K562 (cell line): ENCODE data around the gene ABR. TPM values are rescaled to one million over a fixed set of nuclear protein-coding genes. Genes with fewer than 3 reads are reported as not detected.

Experiments used
- MGA ChIP-seq: fragments of 450-650 bp; IDR thresholded peaks from 2 replicates; pipeline ENCODE4 v1.6.1; 2016; ENCODE audit warnings: mild to moderate bottlenecking, moderate library complexity
- PRPF4 ChIP-seq: fragments of 200-400 bp; formaldehyde crosslinking; IDR thresholded peaks from one replicate; pipeline ENCODE4 v1.6.1; 2017; ENCODE audit warnings: low read length, low read depth, mild to moderate bottlenecking; ENCODE audit not compliant: insufficient read depth, poor library complexity, severe bottlenecking
- REST ChIP-seq, 2 experiments: fragments of 450-650 bp; formaldehyde crosslinking in 1 of 2; IDR thresholded peaks; 2 replicates each; pipeline versions ENCODE4 v1.4.0 to v1.6.1; 2014 to 2020; ENCODE audit warnings: mild to moderate bottlenecking in 2 of 2, borderline replicate concordance in 1 of 2, low read depth in 1 of 2
- SRSF1 ChIP-seq: fragments of 200-400 bp; formaldehyde crosslinking; IDR thresholded peaks from 2 replicates; pipeline ENCODE4 v1.6.1; 2017; ENCODE audit warnings: mild to moderate bottlenecking, low read depth, low read length, moderate library complexity
- polyA plus RNA-seq, 8 experiments: library from polyadenylated mRNA; depleted of rRNA in 4 of 8; stranded (reverse) in 5 of 8; unstranded in 3 of 8; fragments of >200 nt; fragmentation: Nextera tagmentation in 2 of 8; fragmentation: Illumina TruSeq in 1 of 8; extraction: Ambion mirVana in 2 of 8; extraction: Trizol in 1 of 8; gene quantifications; 2 replicates each; pipeline versions ENCODE4 v1.2.1 to v1.2.3, GENCODE V29; 2011 to 2014; ENCODE audit warnings: inconsistent platforms in 1 of 8, missing spikeins in 1 of 8
- total RNA-seq, 7 experiments: library from RNA; depleted of rRNA in 6 of 7; stranded (reverse); fragments of >200 nt in 6 of 7; fragmentation: Illumina TruSeq in 2 of 7; extraction: Trizol in 2 of 7; gene quantifications; 2 replicates each; pipeline versions ENCODE4 v1.2.1 to v1.2.3, GENCODE V29; 2011 to 2021; ENCODE audit warnings: low replicate concordance in 1 of 7

The ABR gene
- total and polyA plus RNA-seq, 9 of the 15 experiments (the other 6 are each of a cell fraction or from before 2014, with no cell fraction given) = 0.07 to 1.6 (median 0.37) TPM; not detected in 1

- TF ChIP-seq REST (IDR thresholded peaks at IDR 0.05; ENCODE audit: borderline replicate concordance) (no peak), REST (CRISPR knock-in tag; IDR thresholded peaks at IDR 0.05; ENCODE audit: low read depth) (no peak), MGA (no peak), PRPF4 (no peak), SRSF1 (no peak)
Measured at GRCh38 chr17:1169221-1169928, 10.4 kb downstream of the ABR start (continued).
